SK-N-SH (cell line): Measurements from ENCODE around the gene CUEDC1.

Experiments used
- EZH2phosphoT487 ChIP-seq: fragments of 200-600 bp; sonication (generic); IDR thresholded peaks from 2 replicates; pipeline ENCODE4 v1.6.1; 2017; ENCODE audit warnings: low read depth, mixed run types, mild to moderate bottlenecking, antibody characterized with exemption, moderate library complexity, borderline replicate concordance
- GABPA ChIP-seq: IDR thresholded peaks from 2 replicates; pipeline ENCODE4 v1.4.0; 2012; ENCODE audit warnings: low read depth, mild to moderate bottlenecking
- POLR2AphosphoS5 ChIP-seq: IDR thresholded peaks from 2 replicates; pipeline ENCODE4 v1.6.1; 2012; ENCODE audit warnings: low read depth, low read length
- TCF12 ChIP-seq: IDR thresholded peaks from 2 replicates; pipeline ENCODE4 v1.4.0; 2012

GRCh38 chr17:57935833-57936807, 19.1 kb downstream of the CUEDC1 start:
- TF ChIP-seq TCF12 (no peak), GABPA (no peak), POLR2AphosphoS5 (no peak), EZH2phosphoT487 (no peak)
